Osteoblast (primary cell): ENCODE data around the gene TIGD6. TPM values are rescaled to one million over a fixed set of nuclear protein-coding genes. Genes with fewer than 3 reads are reported as not detected.

Experiments used
- DNase-seq: peaks from one replicate; pipeline ENCODE4 v3.0.0; 2011; ENCODE audit warnings: low spot score, mixed read lengths; ENCODE audit not compliant: insufficient read length; ENCODE audit errors: missing footprints
- H2AFZ ChIP-seq: 2 replicates; pipeline ENCODE4 v1.6.0; 2011; ENCODE audit warnings: mild to moderate bottlenecking, low read length
- H3K27ac ChIP-seq: 2 replicates; pipeline ENCODE4 v1.5.1; 2011; ENCODE audit warnings: mild to moderate bottlenecking, low read depth, low read length, moderate library complexity
- H3K27me3 ChIP-seq: 2 replicates; pipeline ENCODE4 v1.6.0; 2012; ENCODE audit warnings: mild to moderate bottlenecking, control low read depth, inconsistent platforms, low read length, moderate library complexity; ENCODE audit not compliant: insufficient read depth
- H3K36me3 ChIP-seq: 2 replicates; pipeline ENCODE4 v1.5.1; 2011; ENCODE audit warnings: mild to moderate bottlenecking, low read length, control low read depth, moderate library complexity; ENCODE audit not compliant: insufficient read depth
- H3K4me1 ChIP-seq: 2 replicates; pipeline ENCODE4 v1.5.1; 2011; ENCODE audit warnings: mild to moderate bottlenecking, low read length, control low read depth, moderate library complexity; ENCODE audit not compliant: insufficient read depth
- H3K4me2 ChIP-seq: 2 replicates; pipeline ENCODE4 v1.6.0; 2011; ENCODE audit warnings: mild to moderate bottlenecking, low read length; ENCODE audit not compliant: insufficient read depth
- H3K4me3 ChIP-seq: fragments of 200-600 bp; sonication (generic); 3 replicates; pipeline ENCODE4 v1.5.1; 2012; ENCODE audit warnings: mild to moderate bottlenecking, low read length, inconsistent platforms; ENCODE audit not compliant: insufficient read depth
- H3K79me2 ChIP-seq: 2 replicates; pipeline ENCODE4 v1.6.0; 2012; ENCODE audit warnings: mild to moderate bottlenecking, low read length, control low read depth, inconsistent platforms; ENCODE audit not compliant: insufficient read depth
- H3K9me3 ChIP-seq: 2 replicates; pipeline ENCODE4 v1.5.1; 2011; ENCODE audit warnings: low read depth, low read length, control low read depth
- H4K20me1 ChIP-seq: 2 replicates; pipeline ENCODE4 v1.6.0; 2012; ENCODE audit warnings: mild to moderate bottlenecking, low read length, control low read depth; ENCODE audit not compliant: insufficient read depth
- total RNA-seq: library from RNA; depleted of rRNA; stranded (reverse); fragments of >200 nt; gene quantifications from 2 replicates; pipeline ENCODE4 v1.2.3, GENCODE V29; 2012
- TF ChIP-seq, protein P1 (sequence below): IDR thresholded peaks from 2 replicates; pipeline ENCODE4 v1.5.1; 2011; ENCODE audit warnings: mild to moderate bottlenecking, low read depth, low read length, moderate library complexity; ENCODE audit errors: extremely low read depth

TIGD6 gene
- total RNA-seq, 1 donor, result 9.8 TPM

DNA sequence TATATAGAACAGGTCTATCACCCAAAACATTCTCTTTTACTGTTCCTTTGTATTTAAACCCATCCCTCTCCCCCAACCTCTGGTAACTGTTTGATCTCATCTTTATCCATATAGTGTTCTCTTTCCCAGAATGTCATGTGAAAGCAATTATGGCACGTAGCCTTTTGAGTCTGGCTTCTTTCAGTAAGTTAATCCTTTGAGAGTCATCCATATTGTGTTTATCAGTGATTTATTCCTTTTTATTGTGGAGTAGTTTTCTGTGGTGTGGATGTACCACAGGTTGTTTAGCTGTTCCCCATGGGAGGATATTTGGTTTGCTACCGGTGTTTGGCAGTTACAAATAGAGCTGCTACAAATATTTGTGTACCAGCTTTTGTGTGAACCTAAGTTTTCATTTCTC, 38.1 kb upstream of the TIGD6 start:
- Histone ChIP-seq H3K9me3 (no peaks in the 10 kb centered on the region), H2AFZ (no peak overlapping the region), H3K27me3 (no peaks in the 10 kb centered on the region), H4K20me1 (no peaks in the 10 kb centered on the region), H3K4me1 (peaks cover 46% of the 10 kb centered on the region), H3K4me3 (no peak overlapping the region), H3K27ac (peak overlapping the region; percentile 20), H3K4me2 (no peak overlapping the region), H3K79me2 (peaks cover 53% of the 10 kb centered on the region), H3K36me3 (peaks cover 87% of the 10 kb centered on the region)
- TF ChIP-seq, protein P1, sequence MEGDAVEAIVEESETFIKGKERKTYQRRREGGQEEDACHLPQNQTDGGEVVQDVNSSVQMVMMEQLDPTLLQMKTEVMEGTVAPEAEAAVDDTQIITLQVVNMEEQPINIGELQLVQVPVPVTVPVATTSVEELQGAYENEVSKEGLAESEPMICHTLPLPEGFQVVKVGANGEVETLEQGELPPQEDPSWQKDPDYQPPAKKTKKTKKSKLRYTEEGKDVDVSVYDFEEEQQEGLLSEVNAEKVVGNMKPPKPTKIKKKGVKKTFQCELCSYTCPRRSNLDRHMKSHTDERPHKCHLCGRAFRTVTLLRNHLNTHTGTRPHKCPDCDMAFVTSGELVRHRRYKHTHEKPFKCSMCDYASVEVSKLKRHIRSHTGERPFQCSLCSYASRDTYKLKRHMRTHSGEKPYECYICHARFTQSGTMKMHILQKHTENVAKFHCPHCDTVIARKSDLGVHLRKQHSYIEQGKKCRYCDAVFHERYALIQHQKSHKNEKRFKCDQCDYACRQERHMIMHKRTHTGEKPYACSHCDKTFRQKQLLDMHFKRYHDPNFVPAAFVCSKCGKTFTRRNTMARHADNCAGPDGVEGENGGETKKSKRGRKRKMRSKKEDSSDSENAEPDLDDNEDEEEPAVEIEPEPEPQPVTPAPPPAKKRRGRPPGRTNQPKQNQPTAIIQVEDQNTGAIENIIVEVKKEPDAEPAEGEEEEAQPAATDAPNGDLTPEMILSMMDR, result no peak
- DNase-seq, result no peak

DNA sequence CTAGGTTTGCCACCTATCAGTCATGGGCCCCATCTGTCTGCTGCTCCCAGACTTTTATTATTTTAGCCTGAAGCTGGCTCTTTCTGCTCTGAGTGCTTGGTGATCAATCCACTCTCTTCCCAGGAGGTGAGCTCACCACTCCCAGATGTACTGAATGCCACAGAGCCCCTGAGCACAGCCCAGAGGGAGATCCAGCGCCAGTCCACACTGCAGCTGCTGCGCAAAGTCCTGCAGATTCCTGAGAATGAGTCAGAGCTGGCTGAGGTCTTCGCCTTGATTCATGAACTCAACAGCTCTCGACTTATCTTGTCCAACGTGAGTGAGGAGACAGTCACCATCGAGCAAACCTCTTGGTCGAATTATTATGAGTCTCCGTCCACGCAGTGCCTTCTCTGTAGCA, 36.1 kb upstream of the TIGD6 start:
- Histone ChIP-seq H3K79me2 (peaks cover 43% of the 10 kb centered on the region), H3K4me2 (peak overlapping the region; percentile 44), H3K36me3 (peaks cover 87% of the 10 kb centered on the region), H4K20me1 (no peaks in the 10 kb centered on the region), H3K27ac (peak overlapping the region; percentile 67), H2AFZ (no peak overlapping the region), H3K27me3 (no peaks in the 10 kb centered on the region), H3K4me3 (no peak overlapping the region), H3K9me3 (no peaks in the 10 kb centered on the region), H3K4me1 (peaks cover 37% of the 10 kb centered on the region)
- TF ChIP-seq, protein P1, result no peak
- peak; percentile 92 for DNase-seq

DNA sequence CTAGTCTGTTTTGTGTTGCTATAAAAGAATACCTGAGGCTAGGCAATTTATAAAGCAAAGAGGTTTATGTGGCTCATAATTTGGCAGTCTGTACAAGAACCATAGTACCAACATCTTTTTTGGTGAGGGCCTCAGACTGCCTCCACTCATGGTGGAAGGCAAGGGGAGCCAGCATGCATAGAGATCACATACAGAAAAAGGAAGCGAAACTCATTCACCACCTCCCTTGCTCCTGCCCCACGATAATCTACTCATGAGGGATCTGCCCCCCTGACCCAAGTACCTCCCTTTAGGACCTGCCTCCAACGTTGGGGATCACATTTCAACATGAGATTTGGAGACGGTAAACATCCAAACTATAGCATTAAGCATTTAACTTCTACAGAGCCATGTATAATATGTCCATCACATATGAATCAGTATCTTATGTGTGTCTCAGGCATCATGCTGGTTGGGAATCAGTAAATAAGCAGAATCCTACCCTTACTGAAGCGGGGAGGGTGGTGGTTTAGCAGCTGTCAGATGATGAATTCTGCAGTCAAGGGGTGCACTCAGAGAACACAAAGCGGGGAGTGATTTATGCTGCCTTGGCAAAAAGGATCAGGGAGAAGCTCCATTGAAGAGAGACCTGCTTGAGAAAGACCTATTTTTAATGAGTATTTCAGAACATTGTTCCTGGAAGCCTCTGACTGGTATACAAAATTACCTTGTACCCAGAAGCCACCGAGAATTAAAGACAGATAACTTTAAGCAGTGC, 34.9 kb upstream of the TIGD6 start:
- no peak overlapping the region for H3K4me2 ChIP-seq
- H3K27ac ChIP-seq, result peak overlapping the region; percentile 67
- peaks cover 87% of the 10 kb centered on the region for H3K36me3 ChIP-seq
- TF ChIP-seq, protein P1, result no peak
- no peaks in the 10 kb centered on the region for H3K27me3 ChIP-seq
- peaks cover 37% of the 10 kb centered on the region for H3K4me1 ChIP-seq
- no peaks in the 10 kb centered on the region for H4K20me1 ChIP-seq
- H3K79me2 ChIP-seq, result peaks cover 37% of the 10 kb centered on the region
- DNase-seq, result no peak
- H3K4me3 ChIP-seq, result no peak overlapping the region
- H3K9me3 ChIP-seq, result no peaks in the 10 kb centered on the region
- H2AFZ ChIP-seq, result no peak overlapping the region

DNA sequence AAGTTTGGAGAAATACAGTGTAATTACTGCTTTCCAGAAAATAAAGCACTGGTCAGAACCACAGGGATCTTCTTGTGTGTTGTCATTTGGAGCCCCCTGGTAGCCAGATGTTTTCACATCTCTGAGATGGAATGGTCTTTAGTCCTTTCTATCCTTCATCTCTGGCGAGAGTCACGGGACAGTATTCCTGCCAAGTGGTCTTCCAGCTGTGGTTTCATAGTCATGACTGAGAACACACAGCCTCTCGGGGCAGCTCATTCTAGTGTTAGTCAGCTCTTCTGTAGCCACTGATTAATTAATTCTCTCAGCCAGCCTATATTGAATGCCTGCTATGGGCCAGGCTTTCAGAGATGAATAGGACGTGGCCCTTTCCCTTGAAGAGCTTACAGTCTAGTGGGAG, 34.2 kb upstream of the TIGD6 start:
- Histone ChIP-seq H3K9me3 (no peaks in the 10 kb centered on the region), H3K4me1 (peaks cover 37% of the 10 kb centered on the region), H3K27me3 (no peaks in the 10 kb centered on the region), H2AFZ (no peak overlapping the region), H3K27ac (peak overlapping the region; percentile 67), H4K20me1 (no peaks in the 10 kb centered on the region), H3K79me2 (peaks cover 32% of the 10 kb centered on the region), H3K4me3 (no peak overlapping the region), H3K36me3 (peaks cover 87% of the 10 kb centered on the region), H3K4me2 (peak overlapping the region; percentile 9)
- DNase-seq, result peak; percentile 85
- TF ChIP-seq, protein P1, result no peak
